Loucy (cell line): Measurements from ENCODE around the gene TRIP13.
A peak's percentile ranks its signal among the peaks of the same experiment; 100 is the strongest.

Experiments used
- H2AFZ ChIP-seq: fragments of 200-600 bp; sonication (generic); 2 replicates; pipeline ENCODE4 v1.6.0; 2016; ENCODE audit warnings: antibody characterized with exemption, mild to moderate bottlenecking, low read length, moderate library complexity
- H3F3A ChIP-seq: fragments of 200-600 bp; 2 replicates; pipeline ENCODE4 v1.6.0; 2016; ENCODE audit warnings: antibody characterized with exemption, low read depth, mild to moderate bottlenecking
- H3K27me3 ChIP-seq: fragments of 200-600 bp; sonication (generic); 2 replicates; pipeline ENCODE4 v1.6.1; 2014; ENCODE audit warnings: low read length, mild to moderate bottlenecking; ENCODE audit not compliant: insufficient read depth, poor library complexity, severe bottlenecking
- H3K36me3 ChIP-seq: fragments of 200-600 bp; sonication (generic); 2 replicates; pipeline ENCODE4 v1.6.1; 2016; ENCODE audit warnings: low read length; ENCODE audit not compliant: insufficient read depth
- H3K4me1 ChIP-seq: fragments of 200-600 bp; sonication (generic); 2 replicates; pipeline ENCODE4 v1.5.1; 2014; ENCODE audit warnings: low read length, mild to moderate bottlenecking; ENCODE audit not compliant: insufficient read depth, poor library complexity, severe bottlenecking
- H3K4me2 ChIP-seq: fragments of 200-600 bp; sonication (generic); 2 replicates; pipeline ENCODE4 v1.6.0; 2014; ENCODE audit warnings: antibody characterized with exemption, low read length, low read depth, mild to moderate bottlenecking; ENCODE audit not compliant: poor library complexity, severe bottlenecking
- H3K4me3 ChIP-seq: fragments of 200-600 bp; sonication (generic); 2 replicates; pipeline ENCODE4 v1.5.1; 2014; ENCODE audit warnings: low read length, mild to moderate bottlenecking, mixed read lengths; ENCODE audit not compliant: poor library complexity, severe bottlenecking
- H3K79me2 ChIP-seq: fragments of 200-600 bp; sonication (generic); 2 replicates; pipeline ENCODE4 v1.6.1; 2014; ENCODE audit warnings: low read length; ENCODE audit not compliant: insufficient read depth
- H3K9ac ChIP-seq: fragments of 200-600 bp; sonication (generic); 2 replicates; pipeline ENCODE4 v1.6.0; 2014; ENCODE audit warnings: mild to moderate bottlenecking, low read depth, low read length, moderate library complexity; ENCODE audit not compliant: poor library complexity, severe bottlenecking
- H3K9me2 ChIP-seq: fragments of 200-600 bp; sonication (generic); replicated peaks from 2 replicates; pipeline ENCODE4 v1.6.1; 2016; ENCODE audit warnings: low read depth, low read length, mixed read lengths
- H3K9me3 ChIP-seq: fragments of 200-600 bp; sonication (generic); 2 replicates; pipeline ENCODE4 v1.6.1; 2014; ENCODE audit warnings: mild to moderate bottlenecking, antibody characterized with exemption, low read length, low read depth; ENCODE audit not compliant: insufficient read depth
- H4K20me1 ChIP-seq: fragments of 200-600 bp; sonication (generic); 2 replicates; pipeline ENCODE4 v1.6.0; 2014; ENCODE audit warnings: antibody characterized with exemption, low read length, mild to moderate bottlenecking; ENCODE audit not compliant: insufficient read depth, poor library complexity, severe bottlenecking
- CTCF ChIP-seq: fragments of 200-600 bp; sonication (generic); conservative IDR thresholded peaks from 2 replicates; pipeline ENCODE4 v1.5.1; 2014; ENCODE audit warnings: mild to moderate bottlenecking, antibody characterized with exemption, low read length
- EZH2phosphoT487 ChIP-seq: fragments of 200-600 bp; IDR thresholded peaks from 2 replicates; pipeline ENCODE4 v1.6.1; 2018; ENCODE audit warnings: antibody characterized with exemption, mild to moderate bottlenecking, moderate library complexity, borderline replicate concordance

Gene TRIP13

GRCh38 chr5:962386-962785 is 69.7 kb downstream of the TRIP13 start:
- H3K27me3 ChIP-seq: no peaks in the 10 kb centered on the region
- H3K4me2 ChIP-seq: peak overlapping the region; percentile 85
- no peak overlapping the region for H2AFZ ChIP-seq
- H3K9me3 ChIP-seq: no peaks in the 10 kb centered on the region; the same call in 1 of the 2 replicates
- H3F3A ChIP-seq: peaks cover 20% of the 10 kb centered on the region
- H3K9ac ChIP-seq: peak overlapping the region; percentile 89
- H3K79me2 ChIP-seq: peaks cover 27% of the 10 kb centered on the region
- H3K36me3 ChIP-seq: no peaks in the 10 kb centered on the region
- H3K4me3 ChIP-seq: peak overlapping the region; percentile 71
- TF ChIP-seq EZH2phosphoT487 (no peak), CTCF (no peak)
- H3K4me1 ChIP-seq: peaks cover 86% of the 10 kb centered on the region
- no peaks in the 10 kb centered on the region for H3K9me2 ChIP-seq
- H4K20me1 ChIP-seq: no peaks in the 10 kb centered on the region

- peaks cover 86% of the 10 kb centered on the region for H3K4me1 ChIP-seq
- no peaks in the 10 kb centered on the region for H3K9me2 ChIP-seq
- no peaks in the 10 kb centered on the region for H3K27me3 ChIP-seq
- H3K9me3 ChIP-seq: no peaks in the 10 kb centered on the region; the same call in 1 of the 2 replicates
- no peaks in the 10 kb centered on the region for H3K36me3 ChIP-seq
- H2AFZ ChIP-seq: no peak overlapping the region
- peaks cover 20% of the 10 kb centered on the region for H3F3A ChIP-seq
- TF ChIP-seq CTCF: no peak
- TF ChIP-seq EZH2phosphoT487: no peak
- H4K20me1 ChIP-seq: no peaks in the 10 kb centered on the region
- H3K79me2 ChIP-seq: peaks cover 27% of the 10 kb centered on the region
- peak overlapping the region; percentile 89 for H3K9ac ChIP-seq
- H3K4me3 ChIP-seq: peak overlapping the region; percentile 71
- peak overlapping the region; percentile 85 for H3K4me2 ChIP-seq
Measured at GRCh38 chr5:962801-963200, 70.1 kb downstream of the TRIP13 start.

DNA sequence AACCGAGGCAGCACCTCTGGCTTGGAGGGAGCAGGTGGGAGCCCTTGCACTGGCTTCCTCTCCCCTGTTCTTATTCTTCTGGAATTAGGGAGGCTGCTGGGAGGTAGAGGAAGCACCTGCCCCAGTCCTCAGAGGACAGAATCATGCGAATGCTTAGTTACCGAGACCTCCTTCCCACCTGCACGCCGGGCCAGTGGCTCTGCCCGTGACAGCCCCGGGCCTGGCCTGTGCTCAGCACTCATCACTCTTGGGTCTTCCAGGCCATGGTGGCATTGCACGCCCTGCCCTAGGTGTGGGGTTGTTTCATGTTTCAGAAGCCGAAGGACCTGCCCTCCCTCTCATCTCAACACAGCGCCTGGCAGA is 70.6 kb downstream of the TRIP13 start:
- Histone ChIP-seq H2AFZ (no peak overlapping the region), H3K9me3 (no peaks in the 10 kb centered on the region; the same call in 1 of the 2 replicates), H3K9ac (peak overlapping the region; percentile 89), H3F3A (peaks cover 20% of the 10 kb centered on the region), H3K4me3 (peak overlapping the region; percentile 71), H3K4me1 (peaks cover 86% of the 10 kb centered on the region), H3K36me3 (no peaks in the 10 kb centered on the region), H3K27me3 (no peaks in the 10 kb centered on the region), H3K9me2 (no peaks in the 10 kb centered on the region), H3K79me2 (peaks cover 27% of the 10 kb centered on the region), H3K4me2 (peak overlapping the region; percentile 85), H4K20me1 (no peaks in the 10 kb centered on the region)
- TF ChIP-seq CTCF (no peak), EZH2phosphoT487 (no peak)
